ENCODE data around the gene ERVH48-1.
"Not testable (repeated sequence)": the region's sequence is repeated elsewhere in the genome, so short reads cannot be mapped to it uniquely, and the experiment has no call there.

DNA sequence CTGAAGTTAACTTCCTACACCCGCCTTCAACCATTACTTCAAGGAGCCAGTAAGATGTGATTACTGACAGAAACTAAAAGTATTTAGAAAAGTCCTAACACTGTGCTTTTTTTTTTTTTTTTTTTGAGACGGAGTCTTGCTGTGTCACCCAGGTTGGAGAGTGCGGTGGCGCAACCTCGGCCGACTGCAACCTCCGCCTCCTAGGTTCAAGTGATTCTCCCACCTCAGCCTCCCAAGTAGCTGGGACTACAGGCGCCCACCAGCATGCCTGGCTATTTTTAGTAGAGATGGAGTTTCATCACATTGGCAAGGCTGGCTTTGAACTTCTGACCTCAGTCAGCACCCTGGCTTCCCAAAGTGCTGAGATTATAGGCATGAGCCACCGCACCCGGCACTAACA lies 49.6 kb downstream of the ERVH48-1 start:
- TF ChIP-seq, protein P1, sequence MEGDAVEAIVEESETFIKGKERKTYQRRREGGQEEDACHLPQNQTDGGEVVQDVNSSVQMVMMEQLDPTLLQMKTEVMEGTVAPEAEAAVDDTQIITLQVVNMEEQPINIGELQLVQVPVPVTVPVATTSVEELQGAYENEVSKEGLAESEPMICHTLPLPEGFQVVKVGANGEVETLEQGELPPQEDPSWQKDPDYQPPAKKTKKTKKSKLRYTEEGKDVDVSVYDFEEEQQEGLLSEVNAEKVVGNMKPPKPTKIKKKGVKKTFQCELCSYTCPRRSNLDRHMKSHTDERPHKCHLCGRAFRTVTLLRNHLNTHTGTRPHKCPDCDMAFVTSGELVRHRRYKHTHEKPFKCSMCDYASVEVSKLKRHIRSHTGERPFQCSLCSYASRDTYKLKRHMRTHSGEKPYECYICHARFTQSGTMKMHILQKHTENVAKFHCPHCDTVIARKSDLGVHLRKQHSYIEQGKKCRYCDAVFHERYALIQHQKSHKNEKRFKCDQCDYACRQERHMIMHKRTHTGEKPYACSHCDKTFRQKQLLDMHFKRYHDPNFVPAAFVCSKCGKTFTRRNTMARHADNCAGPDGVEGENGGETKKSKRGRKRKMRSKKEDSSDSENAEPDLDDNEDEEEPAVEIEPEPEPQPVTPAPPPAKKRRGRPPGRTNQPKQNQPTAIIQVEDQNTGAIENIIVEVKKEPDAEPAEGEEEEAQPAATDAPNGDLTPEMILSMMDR (IDR thresholded peaks at IDR 0.05), result not testable (repeated sequence)
- TF ChIP-seq POLR2A, POLR2AphosphoS5 (IDR thresholded peaks at IDR 0.05): not testable (repeated sequence)

Data from transverse colon (tissue), 4 donors.